HS-5 (cell line): ENCODE data around the gene TCF4.

Experiments used
- DNase-seq: peaks from one replicate; pipeline ENCODE4 v3.0.0-alpha.2; 2012; ENCODE audit warnings: low read depth

TCF4 gene

DNA sequence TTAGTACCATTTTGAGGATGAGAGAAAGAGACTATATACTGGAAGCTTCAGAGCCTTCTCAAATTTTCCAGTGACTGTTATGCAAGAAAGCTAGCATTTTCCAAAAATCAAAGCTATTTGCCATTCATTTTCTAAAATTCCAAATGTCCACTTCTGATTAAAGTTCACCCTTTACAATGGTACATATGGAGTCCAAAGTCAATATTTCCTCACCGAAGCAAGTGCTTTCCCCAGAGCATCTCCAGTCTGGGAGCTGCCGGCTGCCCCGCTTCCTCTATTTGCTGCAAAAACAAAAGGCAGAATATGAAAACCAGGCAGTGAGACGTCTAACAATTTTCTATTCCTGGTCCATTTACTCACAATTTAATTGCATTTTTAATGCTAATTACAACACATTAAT is 326.7 kb downstream of the TCF4 start:
- no peak for DNase-seq

DNA sequence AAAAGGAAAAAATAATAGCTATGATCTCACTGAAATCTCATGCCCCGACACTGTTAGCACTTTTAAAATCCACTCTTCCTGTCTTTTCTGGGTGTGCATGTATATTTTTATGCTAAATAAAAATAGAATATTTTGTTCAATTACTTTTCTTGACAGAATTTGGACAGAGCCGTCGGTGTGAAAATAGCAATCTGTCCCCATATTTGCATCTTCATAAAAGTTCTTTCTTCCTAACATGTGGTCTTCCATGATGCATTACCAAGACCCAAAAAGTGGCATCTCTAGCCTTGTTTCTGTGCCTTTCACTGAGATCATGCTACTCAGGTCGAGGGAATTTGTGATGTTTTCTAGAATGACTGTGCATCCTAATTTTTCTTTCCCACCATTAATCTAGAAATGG is 329.9 kb downstream of the TCF4 start:
- no peak for DNase-seq

DNA sequence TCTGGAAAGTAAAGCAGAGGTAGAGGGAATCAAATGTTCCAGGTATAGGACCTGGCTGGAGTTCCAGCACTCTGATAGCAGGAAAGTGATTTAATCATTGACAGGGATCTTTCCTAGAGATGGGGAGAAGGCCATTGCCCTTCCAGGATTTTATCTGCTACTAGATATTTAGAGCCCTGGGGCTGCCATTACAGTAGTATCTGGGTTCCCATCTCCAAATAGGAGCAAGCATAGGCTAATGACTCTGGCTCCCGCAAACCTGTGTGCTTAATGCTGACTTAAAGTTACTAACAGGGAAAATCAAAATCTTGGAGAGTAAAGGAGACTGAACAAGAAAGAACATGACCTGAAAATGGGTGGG is 331.1 kb downstream of the TCF4 start:
- no peak for DNase-seq

DNA sequence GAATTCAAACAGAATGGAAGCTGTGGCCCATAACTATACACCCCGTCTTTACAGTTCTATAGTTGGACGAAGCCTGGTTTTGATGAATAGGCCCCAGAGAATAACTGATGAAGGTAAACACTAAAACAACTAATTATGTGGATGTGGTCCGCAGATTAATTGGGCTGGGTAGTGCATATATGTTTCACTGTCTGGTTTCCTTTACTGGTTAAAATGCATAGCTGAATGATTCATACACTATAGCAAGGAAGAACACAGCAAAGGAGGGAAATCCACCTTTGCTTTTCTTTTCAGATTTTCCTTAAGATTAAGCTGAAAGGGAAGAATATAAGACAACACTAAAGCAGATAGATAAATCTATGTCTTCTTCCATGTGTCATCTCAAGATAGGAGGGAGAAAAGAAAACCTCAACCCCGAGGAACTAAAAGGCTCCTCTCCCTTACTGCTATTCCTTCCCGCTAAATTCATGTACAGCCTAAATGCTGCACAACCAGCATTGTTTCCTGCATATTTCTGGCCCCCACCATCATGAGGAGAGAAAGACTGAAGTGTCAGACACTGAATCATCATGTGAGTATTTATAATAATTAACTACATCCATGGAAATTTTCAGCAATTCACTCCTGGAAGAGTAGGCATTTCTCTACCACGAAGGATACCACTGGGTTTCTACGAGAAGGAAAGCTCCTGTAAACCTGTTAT is 331.6 kb downstream of the TCF4 start:
- no peak for DNase-seq

DNA sequence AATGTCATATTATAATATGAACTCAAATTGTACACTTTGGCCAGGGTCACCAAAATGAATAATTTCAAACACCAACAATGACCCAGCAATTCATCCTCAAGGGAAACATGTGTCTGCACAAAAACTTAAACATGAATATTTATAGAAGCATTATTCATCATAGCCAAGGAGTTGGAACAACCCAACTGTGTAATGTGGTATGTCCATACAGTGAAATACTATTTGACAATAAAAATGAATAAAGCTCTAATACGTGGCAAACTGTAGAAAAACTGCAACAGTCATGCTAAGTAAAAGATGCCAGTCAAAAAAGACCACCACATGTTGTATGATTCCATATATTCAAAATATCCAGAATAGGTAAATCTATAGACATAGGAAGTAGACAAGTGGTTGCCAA is 334.2 kb downstream of the TCF4 start:
- DNase-seq = no peak

GRCh38 chr18:55252901-55253300 is 335.1 kb downstream of the TCF4 start:
- no peak for DNase-seq

DNA sequence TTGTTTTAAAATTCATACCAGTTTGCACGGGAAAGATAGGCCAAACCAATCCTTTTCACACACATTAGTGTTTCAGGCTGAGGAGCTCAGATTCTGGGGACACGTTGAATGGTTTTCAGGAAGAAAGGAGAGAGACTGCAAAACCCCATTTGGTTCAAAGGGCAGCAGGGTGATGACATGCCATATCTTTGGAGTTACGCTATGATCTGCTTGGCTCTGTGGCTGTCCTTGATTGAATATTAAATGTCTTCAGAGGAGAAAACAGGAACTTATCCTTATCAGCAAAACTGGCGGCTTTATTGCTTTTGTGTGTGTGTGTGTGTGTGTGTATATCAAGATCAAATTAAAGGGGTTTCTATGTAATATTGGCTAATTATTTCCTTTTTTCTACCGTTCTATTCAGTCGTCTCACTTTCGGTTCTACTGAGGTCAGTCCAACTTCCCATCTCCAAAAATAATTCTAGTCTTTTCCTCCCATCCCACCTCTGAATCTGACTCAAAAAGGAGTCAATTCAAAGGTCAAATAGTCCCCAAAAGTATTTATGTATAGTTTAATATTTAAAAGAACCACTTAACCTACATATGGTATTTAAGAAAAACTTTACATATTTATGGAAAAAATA is 335.8 kb downstream of the TCF4 start:
- DNase-seq = no peak

GRCh38 chr18:55251254-55251971 is 336.6 kb downstream of the TCF4 start:
- no peak for DNase-seq

DNA sequence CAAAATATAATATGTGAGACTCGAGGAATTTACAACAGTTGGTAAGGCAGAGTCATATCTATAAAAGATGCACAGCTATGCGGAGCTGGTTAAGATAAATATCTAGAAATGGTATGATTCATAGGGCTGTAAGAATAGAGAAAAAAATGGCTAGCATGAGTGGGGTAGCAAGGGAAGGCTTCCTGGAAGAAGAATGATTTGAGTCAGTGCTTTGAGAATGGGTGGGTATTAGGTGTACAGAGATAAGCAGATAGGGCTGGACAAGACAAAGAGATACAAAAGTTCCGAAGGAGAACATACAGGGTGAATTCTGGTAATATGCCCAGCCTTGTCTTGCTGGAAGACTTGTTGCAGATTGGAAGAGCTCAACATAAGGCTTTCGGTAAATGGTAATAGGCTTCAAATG is 337.2 kb downstream of the TCF4 start:
- DNase-seq = no peak

- DNase-seq = no peak
Observed at GRCh38 chr18:55249550-55249949, 338.4 kb downstream of the TCF4 start.

- DNase-seq = no peak
Observed at GRCh38 chr18:55248495-55248894, 339.5 kb downstream of the TCF4 start.

DNA sequence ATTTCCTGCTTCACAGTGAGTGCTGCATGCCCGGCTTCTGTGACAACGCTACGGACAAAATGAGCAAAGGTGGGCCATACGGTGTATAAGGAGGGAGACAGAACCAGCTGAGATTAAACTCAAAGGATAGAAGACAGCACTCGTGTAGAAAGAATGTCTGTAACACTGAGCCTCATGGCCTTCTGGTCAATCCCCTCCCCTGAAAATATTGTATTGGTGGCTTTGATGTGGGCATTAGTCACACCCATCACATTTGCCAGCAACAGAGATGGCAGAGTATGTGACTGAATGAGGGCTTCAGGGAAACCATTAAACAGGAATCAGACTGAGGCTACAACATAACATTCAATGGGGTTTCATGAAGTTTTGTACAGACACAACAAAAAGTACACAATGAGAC is 341.0 kb downstream of the TCF4 start:
- DNase-seq = no peak

DNA sequence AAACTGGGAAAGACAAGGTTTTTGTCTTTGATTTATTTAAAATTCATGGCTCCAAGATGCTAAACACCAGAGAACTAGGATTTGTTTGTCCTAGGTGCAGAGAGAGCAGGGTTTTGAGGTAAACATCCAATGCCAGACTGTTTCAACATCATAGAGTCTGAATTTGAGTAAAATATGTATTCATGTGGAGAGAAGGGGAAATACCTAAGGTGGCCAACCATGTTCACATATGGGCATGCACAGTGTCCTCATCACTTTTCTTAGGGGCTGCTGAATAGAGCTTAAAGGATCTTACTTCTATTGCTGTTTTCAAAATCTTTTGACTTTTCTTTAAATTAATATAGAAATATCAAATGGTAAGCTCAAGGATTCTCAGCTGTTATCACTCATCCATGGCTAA is 341.7 kb downstream of the TCF4 start:
- DNase-seq = no peak

DNA sequence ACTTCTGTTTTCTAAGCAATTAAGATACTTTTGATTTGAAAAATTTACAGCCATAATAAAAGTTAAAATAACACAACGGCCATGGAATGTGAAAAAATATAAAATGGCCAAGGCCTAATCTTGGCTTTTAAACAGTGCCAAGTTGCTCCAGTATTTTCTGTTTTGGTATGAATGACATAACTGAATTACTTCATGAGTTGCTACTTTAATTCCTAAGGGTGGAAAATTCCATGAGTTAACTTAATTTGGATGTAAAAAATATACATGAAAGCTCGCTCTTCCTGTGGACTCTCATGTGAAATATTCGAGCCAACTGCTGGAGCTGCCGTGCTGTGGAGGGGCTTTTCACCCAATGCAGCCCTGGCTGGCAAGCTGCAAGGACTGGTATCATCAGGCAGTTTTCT is 342.8 kb downstream of the TCF4 start:
- DNase-seq = no peak

DNA sequence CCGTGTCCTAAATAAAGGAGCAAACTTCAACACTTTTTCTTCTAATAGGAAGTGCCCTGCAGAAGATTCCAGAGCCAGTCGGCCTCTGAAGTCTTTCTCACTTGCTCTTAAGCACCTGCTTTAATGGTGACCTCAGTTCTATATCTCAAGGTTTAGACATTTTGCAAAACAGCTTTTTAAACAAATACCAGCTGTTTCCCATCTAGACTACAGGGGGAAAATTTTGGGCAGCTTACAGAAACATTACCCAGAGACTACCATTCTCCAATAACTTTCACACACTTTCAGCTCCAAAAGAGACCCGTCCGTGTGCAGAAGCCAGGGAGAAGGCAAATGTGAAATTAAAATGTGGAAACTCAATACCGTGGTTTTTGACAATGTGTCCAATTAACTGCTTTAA is 343.4 kb downstream of the TCF4 start:
- DNase-seq = no peak

DNA sequence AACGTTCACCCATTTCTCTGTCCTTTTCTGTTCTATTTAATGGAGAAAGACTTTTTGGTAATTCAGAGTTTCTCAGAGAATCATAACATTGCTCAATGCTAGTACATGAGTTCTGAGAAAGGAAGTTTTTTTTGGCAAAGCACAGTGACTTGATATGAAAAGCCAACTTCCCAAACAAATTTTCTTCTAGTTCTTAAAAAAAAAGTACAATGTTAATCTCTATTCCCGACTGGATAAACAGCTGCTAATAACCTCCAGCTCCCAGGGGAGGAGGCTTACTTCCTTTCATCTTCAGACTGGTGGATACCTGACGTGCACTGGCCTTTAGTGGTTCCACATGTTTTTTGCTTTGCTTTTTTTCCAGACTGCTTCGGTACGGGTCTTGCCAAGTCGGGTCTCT is 344.1 kb downstream of the TCF4 start:
- no peak for DNase-seq

DNA sequence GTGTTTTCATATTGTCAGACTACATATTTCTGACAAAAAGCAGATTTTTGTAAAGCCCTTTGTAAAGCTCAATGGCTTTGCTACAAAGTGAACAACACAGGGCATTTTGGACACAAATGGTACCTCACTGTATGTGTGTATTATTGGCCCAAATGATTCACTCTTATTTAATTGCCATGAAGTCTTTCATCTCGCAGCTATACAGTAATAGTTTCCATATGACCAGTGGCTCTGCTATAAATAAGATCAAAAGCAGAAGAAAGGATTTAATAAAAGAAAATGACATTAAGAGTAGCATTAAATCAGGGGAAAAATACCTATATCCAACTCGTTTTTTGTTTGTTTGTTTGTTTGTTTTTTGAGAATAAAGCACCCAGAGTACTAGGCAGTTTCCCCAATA is 344.7 kb downstream of the TCF4 start:
- no peak for DNase-seq

- DNase-seq = no peak
Observed at GRCh38 chr18:55240978-55241377, 347.0 kb downstream of the TCF4 start.

GRCh38 chr18:55239740-55240139 is 348.3 kb downstream of the TCF4 start:
- DNase-seq = no peak

GRCh38 chr18:55237660-55238059 is 350.3 kb downstream of the TCF4 start:
- no peak for DNase-seq

- DNase-seq = no peak
Observed at GRCh38 chr18:55236150-55236931, 351.7 kb downstream of the TCF4 start.

DNA sequence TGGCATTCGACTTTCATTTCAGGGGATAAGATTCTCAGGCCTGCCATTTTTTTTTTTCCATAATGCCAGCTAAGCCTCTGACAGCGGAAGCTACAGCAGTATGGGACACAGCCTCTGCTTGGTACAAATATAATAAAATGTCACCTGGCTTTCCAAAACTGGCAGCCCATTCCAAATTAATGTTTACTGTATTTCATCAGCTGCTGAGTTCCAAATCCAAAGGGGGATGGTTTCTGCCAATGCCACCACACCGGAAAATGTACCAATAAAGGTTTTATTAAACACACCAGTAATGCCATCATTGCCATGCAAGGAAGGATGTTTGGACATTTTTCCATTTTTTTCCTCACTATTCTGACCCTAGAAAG is 352.9 kb downstream of the TCF4 start:
- no peak for DNase-seq
